ENCODE results near the gene ABHD14A. TPM values are rescaled to one million over a fixed set of nuclear protein-coding genes. Genes with fewer than 3 reads are reported as not detected.
A peak's percentile ranks its signal among the peaks of the same experiment; 100 is the strongest.

The ABHD14A gene
- total RNA-seq, 4 donors from 2014 or later = 10.0 to 22.3 (median 15.8) TPM

DNA sequence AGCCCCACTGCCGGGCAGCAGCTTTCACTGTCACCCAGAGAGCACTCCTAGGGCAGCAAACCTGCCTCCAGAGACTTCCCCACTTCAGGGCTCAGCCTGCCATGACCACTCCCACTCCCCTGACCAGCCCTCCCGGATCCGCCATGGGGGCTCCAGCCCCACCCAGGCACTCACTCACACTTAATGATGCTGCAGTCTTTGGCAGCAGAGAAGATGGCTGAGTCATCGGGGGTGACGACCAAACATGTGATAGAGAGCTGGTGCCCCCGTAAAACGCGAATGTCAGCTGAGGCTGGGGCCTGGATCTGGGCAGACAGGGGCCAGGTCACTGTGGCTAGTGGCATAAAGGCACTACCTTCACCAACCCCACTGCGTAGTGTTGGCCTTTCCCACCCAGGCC lies 37.9 kb upstream of the ABHD14A start:
- DNase-seq (ENCODE audit: extremely low spot score) = no peak
- H3K4me3 ChIP-seq = no peak overlapping the region
- H3K4me1 ChIP-seq = peaks cover 17 to 31% (median 18%) of the 10 kb centered on the region in 4 donors
- TF ChIP-seq, protein P1, sequence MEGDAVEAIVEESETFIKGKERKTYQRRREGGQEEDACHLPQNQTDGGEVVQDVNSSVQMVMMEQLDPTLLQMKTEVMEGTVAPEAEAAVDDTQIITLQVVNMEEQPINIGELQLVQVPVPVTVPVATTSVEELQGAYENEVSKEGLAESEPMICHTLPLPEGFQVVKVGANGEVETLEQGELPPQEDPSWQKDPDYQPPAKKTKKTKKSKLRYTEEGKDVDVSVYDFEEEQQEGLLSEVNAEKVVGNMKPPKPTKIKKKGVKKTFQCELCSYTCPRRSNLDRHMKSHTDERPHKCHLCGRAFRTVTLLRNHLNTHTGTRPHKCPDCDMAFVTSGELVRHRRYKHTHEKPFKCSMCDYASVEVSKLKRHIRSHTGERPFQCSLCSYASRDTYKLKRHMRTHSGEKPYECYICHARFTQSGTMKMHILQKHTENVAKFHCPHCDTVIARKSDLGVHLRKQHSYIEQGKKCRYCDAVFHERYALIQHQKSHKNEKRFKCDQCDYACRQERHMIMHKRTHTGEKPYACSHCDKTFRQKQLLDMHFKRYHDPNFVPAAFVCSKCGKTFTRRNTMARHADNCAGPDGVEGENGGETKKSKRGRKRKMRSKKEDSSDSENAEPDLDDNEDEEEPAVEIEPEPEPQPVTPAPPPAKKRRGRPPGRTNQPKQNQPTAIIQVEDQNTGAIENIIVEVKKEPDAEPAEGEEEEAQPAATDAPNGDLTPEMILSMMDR (IDR thresholded peaks at IDR 0.05) = no peak
- no peak for TF ChIP-seq POLR2AphosphoS5 (IDR thresholded peaks at IDR 0.05)
- 82% methylated on average over 4 of the region's 9 CpGs for WGBS
- H3K36me3 ChIP-seq = peaks cover 49 to 73% (median 70%) of the 10 kb centered on the region in 4 donors
- no peaks in the 10 kb centered on the region for H3K27me3 ChIP-seq
- H3K27ac ChIP-seq (replicated peaks in 1 of 4) = no peak overlapping the region
- intact Hi-C loops (cut with DNase I) = no loop called here
- no peaks in the 10 kb centered on the region for H3K9me3 ChIP-seq

- no peaks in the 10 kb centered on the region for H3K9me3 ChIP-seq
- H3K4me1 ChIP-seq = peaks cover 24 to 37% (median 25%) of the 10 kb centered on the region in 4 donors
- H3K4me3 ChIP-seq = no peak overlapping the region
- TF ChIP-seq POLR2AphosphoS5 (IDR thresholded peaks at IDR 0.05) = no peak
- TF ChIP-seq, protein P1 (IDR thresholded peaks at IDR 0.05) = no peak
- no peak for TF ChIP-seq POLR2A (IDR thresholded peaks at IDR 0.05; ENCODE audit: low read depth)
- no peak for TF ChIP-seq EP300 (IDR thresholded peaks at IDR 0.05)
- WGBS = 95% methylated on average over 13 of the region's 13 CpGs
- intact Hi-C loops (cut with DNase I) = no loop called here
- peaks cover 49 to 67% (median 63%) of the 10 kb centered on the region in 4 donors for H3K36me3 ChIP-seq
- H3K27ac ChIP-seq (replicated peaks in 1 of 4) = no peak overlapping the region
- no peak for DNase-seq (ENCODE audit: extremely low spot score)
- no peaks in the 10 kb centered on the region for H3K27me3 ChIP-seq
These were observed 37.0 kb upstream of the ABHD14A start for GRCh38 chr3:51937611-51938450.

DNA sequence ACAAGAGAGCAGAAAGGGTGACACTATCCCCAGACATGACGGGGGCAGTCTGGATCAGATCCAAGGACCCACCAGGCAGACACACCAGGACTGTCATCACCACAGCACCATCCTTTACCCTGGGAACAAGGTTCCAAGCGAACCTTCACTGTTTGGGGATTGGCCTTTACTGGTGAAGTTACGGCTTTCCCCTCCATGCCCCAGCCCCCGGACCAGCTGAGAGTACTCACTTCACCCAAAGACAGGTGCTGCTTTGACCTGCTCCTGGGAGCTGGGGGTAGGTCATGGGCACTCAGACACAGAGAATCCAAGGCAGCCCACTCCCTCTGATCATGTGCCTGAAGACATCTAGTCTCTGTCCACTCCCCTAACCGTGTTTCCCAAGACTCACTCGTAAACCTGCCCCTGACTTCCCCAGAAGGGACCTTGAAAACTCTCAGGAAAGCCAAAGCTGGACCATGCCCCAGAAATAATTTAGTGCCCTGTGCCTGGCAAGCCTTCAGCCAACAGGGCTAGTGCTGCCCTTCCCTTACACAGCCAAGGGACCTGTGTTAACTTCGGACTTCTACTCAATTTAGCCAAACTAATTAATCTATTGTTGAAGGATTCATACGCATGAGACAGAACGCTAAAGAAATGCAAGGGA lies 36.0 kb upstream of the ABHD14A start:
- Histone ChIP-seq H3K9me3 (no peaks in the 10 kb centered on the region), H3K27me3 (no peaks in the 10 kb centered on the region), H3K4me3 (no peak overlapping the region), H3K4me1 (peaks cover 31 to 46% (median 33%) of the 10 kb centered on the region in 4 donors), H3K27ac (replicated peaks in 1 of 4) (no peak overlapping the region), H3K36me3 (peaks cover 41 to 57% (median 53%) of the 10 kb centered on the region in 4 donors)
- no peak for TF ChIP-seq POLR2A (IDR thresholded peaks at IDR 0.05; ENCODE audit: low read depth)
- TF ChIP-seq POLR2AphosphoS5 (IDR thresholded peaks at IDR 0.05) = no peak
- TF ChIP-seq, protein P1 (IDR thresholded peaks at IDR 0.05) = no peak
- TF ChIP-seq EP300 (IDR thresholded peaks at IDR 0.05) = no peak
- intact Hi-C loops (cut with DNase I) = no loop called here
- no peak for DNase-seq (ENCODE audit: extremely low spot score)
- 87% methylated on average over 7 of the region's 9 CpGs for WGBS

GRCh38 chr3:51940648-51941462 lies 34.0 kb upstream of the ABHD14A start:
- Histone ChIP-seq H3K27me3 (no peaks in the 10 kb centered on the region), H3K4me1 (peaks cover 31 to 46% (median 33%) of the 10 kb centered on the region in 4 donors), H3K4me3 (peak overlapping the region; percentile 77 to 88 (median 82)), H3K36me3 (peaks cover 21 to 56% (median 44%) of the 10 kb centered on the region in 4 donors), H3K27ac (replicated peaks in 1 of 4) (peak overlapping the region; percentile 76 to 93 (median 88)), H3K9me3 (no peaks in the 10 kb centered on the region)
- WGBS = 49% methylated on average over 8 of the region's 13 CpGs
- TF ChIP-seq, protein P1 (IDR thresholded peaks at IDR 0.05) = no peak
- TF ChIP-seq POLR2AphosphoS5 (IDR thresholded peaks at IDR 0.05) (no peak), EP300 (IDR thresholded peaks at IDR 0.05) (no peak), POLR2A (IDR thresholded peaks at IDR 0.05; ENCODE audit: low read depth) (no peak)
- intact Hi-C loops (cut with DNase I) = loop anchor here (5.0 kb wide), 1 partner anchor 201 kb away; no protein-coding TSS in a partner anchor
- no peak for DNase-seq (ENCODE audit: extremely low spot score)

Data from esophagus muscularis mucosa (tissue), 4 donors.